ENCODE data around the gene SPATS2L. TPM values are rescaled to one million over a fixed set of nuclear protein-coding genes. Genes with fewer than 3 reads are reported as not detected.

The SPATS2L gene
- total and polyA plus RNA-seq, 2 experiments from 2014 or later, result 118 to 154 TPM

GRCh38 chr2:200515155-200515554 lies 208.7 kb downstream of the SPATS2L start (continued):
- no peak for TF ChIP-seq EZH2 (IDR thresholded peaks at IDR 0.05; ENCODE audit: low read depth, unreplicated experiment)

DNA sequence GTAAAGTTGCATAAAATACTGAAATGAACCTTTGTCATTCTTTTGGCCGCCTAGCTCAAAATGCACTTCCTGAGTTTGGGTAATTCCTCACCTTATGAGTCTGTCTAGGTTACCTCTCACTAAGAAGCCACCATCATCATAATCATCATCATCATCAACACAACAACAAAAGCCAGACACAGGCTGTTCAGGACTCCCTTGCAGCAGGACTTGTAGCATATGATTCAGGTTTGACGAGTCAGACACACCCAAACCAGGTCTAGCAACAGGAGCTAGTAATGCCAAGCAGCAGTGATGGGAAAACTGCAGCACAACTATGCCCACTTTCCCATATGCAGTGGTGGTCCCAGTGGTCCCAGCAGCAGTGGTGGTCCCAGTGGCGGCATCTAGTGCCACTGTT lies 216.7 kb downstream of the SPATS2L start:
- Mint-ChIP-seq H3K4me1 (peaks cover 7% of the 10 kb centered on the region; the same call in 1 of the 3 replicates), H3K27ac (no peak overlapping the region), H3K36me3 (ENCODE audit: low read depth) (no peaks in the 10 kb centered on the region), H3K4me3 (no peak overlapping the region), H3K9me3 (no peaks in the 10 kb centered on the region), H3K27me3 (ENCODE audit: insufficient read depth, low read depth, poor library complexity) (no peaks in the 10 kb centered on the region)
- H3K27ac ChIP-seq (ENCODE audit: low read depth), result no peak overlapping the region
- H4K20me1 ChIP-seq (replicated peaks; ENCODE audit: insufficient read depth), result peaks cover 8% of the 10 kb centered on the region; the same call in 1 of the 2 replicates
- H3K9me2 ChIP-seq (ENCODE audit: insufficient read depth), result no peaks in the 10 kb centered on the region
- peaks cover 12% of the 10 kb centered on the region for H3K4me1 ChIP-seq (ENCODE audit: insufficient read depth)
- H3K27me3 ChIP-seq (ENCODE audit: insufficient read depth), result no peaks in the 10 kb centered on the region
- no peak overlapping the region for H2AFZ ChIP-seq
- H3F3A ChIP-seq (replicated peaks; ENCODE audit: low read depth), result 0 out of 2 replicates have a peak, but pooled peaks cover 2% of the 10 kb centered on the region
- no peak overlapping the region for H3K4me3 ChIP-seq
- ATAC-seq, result no peak
- no peak overlapping the region for H3K4me2 ChIP-seq
- peaks cover 18% of the 10 kb centered on the region for H3K79me2 ChIP-seq (replicated peaks; ENCODE audit: insufficient read depth)
- no peaks in the 10 kb centered on the region for H3K36me3 ChIP-seq (ENCODE audit: insufficient read depth)
- no peak for DNase-seq (ENCODE audit: low spot score)
- no peak for TF ChIP-seq POLR2AphosphoS5 (IDR thresholded peaks at IDR 0.05; ENCODE audit: low read depth)
- TF ChIP-seq, protein P1, sequence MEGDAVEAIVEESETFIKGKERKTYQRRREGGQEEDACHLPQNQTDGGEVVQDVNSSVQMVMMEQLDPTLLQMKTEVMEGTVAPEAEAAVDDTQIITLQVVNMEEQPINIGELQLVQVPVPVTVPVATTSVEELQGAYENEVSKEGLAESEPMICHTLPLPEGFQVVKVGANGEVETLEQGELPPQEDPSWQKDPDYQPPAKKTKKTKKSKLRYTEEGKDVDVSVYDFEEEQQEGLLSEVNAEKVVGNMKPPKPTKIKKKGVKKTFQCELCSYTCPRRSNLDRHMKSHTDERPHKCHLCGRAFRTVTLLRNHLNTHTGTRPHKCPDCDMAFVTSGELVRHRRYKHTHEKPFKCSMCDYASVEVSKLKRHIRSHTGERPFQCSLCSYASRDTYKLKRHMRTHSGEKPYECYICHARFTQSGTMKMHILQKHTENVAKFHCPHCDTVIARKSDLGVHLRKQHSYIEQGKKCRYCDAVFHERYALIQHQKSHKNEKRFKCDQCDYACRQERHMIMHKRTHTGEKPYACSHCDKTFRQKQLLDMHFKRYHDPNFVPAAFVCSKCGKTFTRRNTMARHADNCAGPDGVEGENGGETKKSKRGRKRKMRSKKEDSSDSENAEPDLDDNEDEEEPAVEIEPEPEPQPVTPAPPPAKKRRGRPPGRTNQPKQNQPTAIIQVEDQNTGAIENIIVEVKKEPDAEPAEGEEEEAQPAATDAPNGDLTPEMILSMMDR (conservative IDR thresholded peaks at IDR 0.05; ENCODE audit: low read depth in 2 of 2), result 0 out of 4 replicates have a peak, but pooled peaks of 1 of the 2 experiments have one; percentile 4

DNA sequence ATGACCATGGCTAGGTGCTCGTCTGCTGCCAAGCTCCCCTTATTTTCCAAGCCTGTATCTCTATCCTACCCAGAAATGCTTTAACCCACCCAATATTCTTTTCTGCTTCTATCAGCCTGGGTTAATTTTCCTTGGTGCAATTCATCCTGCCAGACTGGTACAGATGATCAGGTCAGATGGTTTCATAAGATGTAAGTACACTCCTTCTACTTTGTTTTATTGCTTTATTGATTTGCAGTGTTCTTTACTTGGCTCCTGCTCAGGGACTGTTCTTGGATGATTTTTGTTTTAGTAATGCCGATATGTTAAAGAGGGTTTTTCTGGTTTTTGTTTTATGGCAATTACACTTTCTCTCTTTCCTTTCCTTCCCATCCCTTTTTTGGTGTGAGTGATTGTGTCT lies 217.1 kb downstream of the SPATS2L start:
- no peaks in the 10 kb centered on the region for H3K27me3 ChIP-seq (ENCODE audit: insufficient read depth)
- H3K4me3 Mint-ChIP-seq, result no peak overlapping the region
- H3K4me1 Mint-ChIP-seq, result peaks cover 7% of the 10 kb centered on the region; the same call in 1 of the 3 replicates
- no peaks in the 10 kb centered on the region for H3K27me3 Mint-ChIP-seq (ENCODE audit: insufficient read depth, low read depth, poor library complexity)
- H3K36me3 Mint-ChIP-seq (ENCODE audit: low read depth), result no peaks in the 10 kb centered on the region
- H3K27ac Mint-ChIP-seq, result no peak overlapping the region
- no peak overlapping the region for H3K4me2 ChIP-seq
- H3K79me2 ChIP-seq (replicated peaks; ENCODE audit: insufficient read depth), result peaks cover 22% of the 10 kb centered on the region
- H2AFZ ChIP-seq, result no peak overlapping the region
- no peak for ATAC-seq
- no peaks in the 10 kb centered on the region for H3K36me3 ChIP-seq (ENCODE audit: insufficient read depth)
- peaks cover 12% of the 10 kb centered on the region for H3K4me1 ChIP-seq (ENCODE audit: insufficient read depth)
- no peak overlapping the region for H3K4me3 ChIP-seq
- H3K9me3 Mint-ChIP-seq, result no peaks in the 10 kb centered on the region
- H3K27ac ChIP-seq (ENCODE audit: low read depth), result no peak overlapping the region
- no peak for TF ChIP-seq ZNF114 (CRISPR knock-in tag; IDR thresholded peaks at IDR 0.05)
- TF ChIP-seq EZH2 (IDR thresholded peaks at IDR 0.05; ENCODE audit: low read depth, unreplicated experiment), result no peak
- no peak for TF ChIP-seq CREB1 (CRISPR knock-in tag; IDR thresholded peaks at IDR 0.05; ENCODE audit: low read depth)
- no peak for TF ChIP-seq STAT1 (IDR thresholded peaks at IDR 0.05; ENCODE audit: unreplicated experiment)
- no peak for TF ChIP-seq NANOG (IDR thresholded peaks at IDR 0.05; ENCODE audit: borderline replicate concordance)
- no peak for TF ChIP-seq JUNB (IDR thresholded peaks at IDR 0.05; ENCODE audit: unreplicated experiment)
- TF ChIP-seq, protein P2, sequence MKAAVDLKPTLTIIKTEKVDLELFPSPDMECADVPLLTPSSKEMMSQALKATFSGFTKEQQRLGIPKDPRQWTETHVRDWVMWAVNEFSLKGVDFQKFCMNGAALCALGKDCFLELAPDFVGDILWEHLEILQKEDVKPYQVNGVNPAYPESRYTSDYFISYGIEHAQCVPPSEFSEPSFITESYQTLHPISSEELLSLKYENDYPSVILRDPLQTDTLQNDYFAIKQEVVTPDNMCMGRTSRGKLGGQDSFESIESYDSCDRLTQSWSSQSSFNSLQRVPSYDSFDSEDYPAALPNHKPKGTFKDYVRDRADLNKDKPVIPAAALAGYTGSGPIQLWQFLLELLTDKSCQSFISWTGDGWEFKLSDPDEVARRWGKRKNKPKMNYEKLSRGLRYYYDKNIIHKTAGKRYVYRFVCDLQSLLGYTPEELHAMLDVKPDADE (IDR thresholded peaks at IDR 0.05), result no peak
- TF ChIP-seq POLR2AphosphoS5 (IDR thresholded peaks at IDR 0.05; ENCODE audit: low read depth), result no peak
- no peak for TF ChIP-seq ZNF462 (CRISPR knock-in tag; IDR thresholded peaks at IDR 0.05)
- no peak for TF ChIP-seq ZNF331 (CRISPR knock-in tag; IDR thresholded peaks at IDR 0.05; ENCODE audit: low read depth)
- peaks cover 8% of the 10 kb centered on the region; the same call in 1 of the 2 replicates for H4K20me1 ChIP-seq (replicated peaks; ENCODE audit: insufficient read depth)
- 0 out of 2 replicates have a peak, but pooled peaks cover 2% of the 10 kb centered on the region for H3F3A ChIP-seq (replicated peaks; ENCODE audit: low read depth)
- no peak for DNase-seq (ENCODE audit: low spot score)
- H3K9me2 ChIP-seq (ENCODE audit: insufficient read depth), result no peaks in the 10 kb centered on the region

Measured in GM23338 (cell line).